H1 (cell line): Measurements from ENCODE around the gene PTTG2. TPM values are rescaled to one million over a fixed set of nuclear protein-coding genes. Genes with fewer than 3 reads are reported as not detected.

Source experiments
- CTCF ChIA-PET: fragments of 300-600 bp; sonication (Branson Sonifier 250); formaldehyde crosslinking; loops from one replicate; lab custom pipeline; 2021; ENCODE audit not compliant: partially characterized antibody; lab: Charles Lee
- POLR2A ChIA-PET: fragments of 300-600 bp; sonication (Branson Sonifier 250); formaldehyde crosslinking; loops from one replicate; lab custom pipeline; 2021; ENCODE audit warnings: inconsistent platforms; ENCODE audit not compliant: partially characterized antibody; lab: Charles Lee
- DNase-seq, 2 experiments: peaks; one replicate each; pipeline versions ENCODE4 v3.0.0 to v3.0.0-alpha.2; 2010 to 2022; ENCODE audit warnings: low spot score in 2 of 2, low read depth in 1 of 2, mixed read lengths in 1 of 2
- FAIRE-seq: peaks from 2 replicates; lab custom pipeline; 2011; peaks lifted over from hg19 to GRCh38; lab: Jason Lieb, UNC
- H2AFZ ChIP-seq: 2 replicates; pipeline ENCODE4 v1.8.1; 2012; ENCODE audit warnings: low read length, inconsistent platforms
- H2AK5ac ChIP-seq: 2 replicates; pipeline ENCODE4 v1.6.1; 2013; ENCODE audit warnings: low read depth, low read length
- H2BK120ac ChIP-seq: replicated peaks from 2 replicates; pipeline ENCODE3; 2013; ENCODE audit warnings: low read depth, low read length, inconsistent platforms
- H2BK12ac ChIP-seq: 2 replicates; pipeline ENCODE4 v1.6.1; 2013; ENCODE audit warnings: low read depth, low read length
- H2BK15ac ChIP-seq: 2 replicates; pipeline ENCODE4 v1.6.1; 2013; ENCODE audit warnings: low read length
- H2BK20ac ChIP-seq: 2 replicates; pipeline ENCODE4 v1.6.1; 2013; ENCODE audit warnings: low read length
- H2BK5ac ChIP-seq: 2 replicates; pipeline ENCODE4 v1.6.1; 2013; ENCODE audit warnings: low read depth, low read length
- H3K14ac ChIP-seq: 2 replicates; pipeline ENCODE4 v1.6.1; 2013; ENCODE audit warnings: inconsistent platforms; ENCODE audit not compliant: insufficient read length
- H3K18ac ChIP-seq: 2 replicates; pipeline ENCODE4 v1.6.1; 2013; ENCODE audit warnings: low read length; ENCODE audit errors: extremely low read depth
- H3K23ac ChIP-seq: 2 replicates; pipeline ENCODE4 v1.6.1; 2013; ENCODE audit warnings: inconsistent platforms; ENCODE audit not compliant: insufficient read length
- H3K23me2 ChIP-seq: 2 replicates; pipeline ENCODE4 v1.6.1; 2013; ENCODE audit warnings: low read depth, low read length
- H3K27ac ChIP-seq: 2 replicates; pipeline ENCODE4 v1.6.1; 2011; ENCODE audit warnings: low read depth, low read length, inconsistent platforms
- H3K27me3 ChIP-seq, 4 experiments: replicated peaks in 1 of 4; 1 replicate in 1 of 4; 2 replicates in 3 of 4; pipeline versions ENCODE4 v1.6.1 to v1.8.1; 2011 to 2013; ENCODE audit warnings: low read length in 3 of 4, mild to moderate bottlenecking in 3 of 4, inconsistent platforms in 2 of 4, mixed read lengths in 2 of 4, moderate library complexity in 1 of 4; ENCODE audit not compliant: control insufficient read depth in 3 of 4, insufficient read depth in 3 of 4; ENCODE audit errors: extremely low read depth in 1 of 4
- H3K36me3 ChIP-seq, 4 experiments: 2 replicates each; pipeline versions ENCODE4 v1.6.1 to v1.8.1; 2011 to 2013; ENCODE audit warnings: mild to moderate bottlenecking in 4 of 4, low read length in 3 of 4, moderate library complexity in 2 of 4, control low read depth in 1 of 4, inconsistent platforms in 1 of 4; ENCODE audit not compliant: insufficient read depth in 4 of 4, control insufficient read depth in 2 of 4
- H3K4ac ChIP-seq: replicated peaks from 2 replicates; pipeline ENCODE3; 2013; ENCODE audit warnings: low read length, low read depth, mixed read lengths, inconsistent platforms; ENCODE audit not compliant: insufficient read length
- H3K4me1 ChIP-seq, 4 experiments: replicated peaks in 1 of 4; 1 replicate in 1 of 4; 2 replicates in 3 of 4; pipeline versions ENCODE4 v1.6.1 to v1.8.1; 2011 to 2013; ENCODE audit warnings: low read length in 3 of 4, inconsistent platforms in 2 of 4, mixed read lengths in 1 of 4; ENCODE audit not compliant: insufficient read depth in 4 of 4, control insufficient read depth in 3 of 4
- H3K4me2 ChIP-seq, 2 experiments: 2 replicates each; pipeline versions ENCODE4 v1.6.1 to v1.8.1; 2011 to 2013; ENCODE audit warnings: low read depth in 2 of 2, low read length in 2 of 2, control low read depth in 1 of 2, inconsistent platforms in 1 of 2, mild to moderate bottlenecking in 1 of 2; ENCODE audit not compliant: insufficient read depth in 1 of 2
- H3K4me3 ChIP-seq, 4 experiments: fragments of 200-600, 300-600 bp in 1 of 4; sonication (generic), shearing (Covaris generic), sonication (Bioruptor Twin) in 1 of 4; 2 replicates each; pipeline versions ENCODE4 v1.5.1 to v1.8.1; 2011 to 2016; ENCODE audit warnings: low read length in 4 of 4, low read depth in 3 of 4, control low read depth in 2 of 4, inconsistent platforms in 2 of 4, mild to moderate bottlenecking in 2 of 4, mixed read lengths in 1 of 4, moderate library complexity in 1 of 4; ENCODE audit not compliant: insufficient read depth in 2 of 4; ENCODE audit errors: extremely low read depth in 1 of 4
- H3K56ac ChIP-seq: replicated peaks from 2 replicates; pipeline ENCODE3; 2013; ENCODE audit warnings: low read depth, mild to moderate bottlenecking, mixed read lengths, low read length, inconsistent platforms; ENCODE audit not compliant: insufficient read length
- H3K79me1 ChIP-seq: 2 replicates; pipeline ENCODE4 v1.6.1; 2013; ENCODE audit warnings: low read depth, low read length, control low read depth
- H3K79me2 ChIP-seq, 2 experiments: 2 replicates each; pipeline versions ENCODE4 v1.6.1 to v1.8.1; 2012 to 2013; ENCODE audit warnings: low read length in 2 of 2, mild to moderate bottlenecking in 2 of 2, inconsistent platforms in 1 of 2; ENCODE audit not compliant: insufficient read depth in 2 of 2, control insufficient read depth in 1 of 2
- H3K9ac ChIP-seq, 4 experiments: replicated peaks in 1 of 4; 1 replicate in 1 of 4; 2 replicates in 3 of 4; pipeline versions ENCODE4 v1.6.1 to v1.8.1; 2011 to 2013; ENCODE audit warnings: low read depth in 3 of 4, low read length in 3 of 4, control low read depth in 2 of 4, mild to moderate bottlenecking in 2 of 4, moderate library complexity in 2 of 4, inconsistent platforms in 1 of 4; ENCODE audit errors: extremely low read depth in 1 of 4
- H3K9me3 ChIP-seq, 2 experiments: 2 replicates each; pipeline versions ENCODE4 v1.6.1 to v1.8.1; 2012 to 2013; ENCODE audit warnings: mild to moderate bottlenecking in 2 of 2, moderate library complexity in 2 of 2, control low read depth in 1 of 2, inconsistent platforms in 1 of 2, low read depth in 1 of 2, low read length in 1 of 2, mixed read lengths in 1 of 2; ENCODE audit not compliant: insufficient read depth in 2 of 2
- H4K20me1 ChIP-seq, 2 experiments: replicated peaks in 1 of 2; 2 replicates each; pipeline versions ENCODE3 to v1.8.1; 2011 to 2013; ENCODE audit warnings: inconsistent platforms in 2 of 2, low read length in 2 of 2, mild to moderate bottlenecking in 1 of 2; ENCODE audit not compliant: insufficient read depth in 2 of 2, control insufficient read depth in 1 of 2
- H4K5ac ChIP-seq: 2 replicates; pipeline ENCODE4 v1.6.1; 2013; ENCODE audit warnings: low read length, low read depth, mixed read lengths, inconsistent platforms; ENCODE audit not compliant: insufficient read length
- H4K8ac ChIP-seq: 2 replicates; pipeline ENCODE4 v1.8.0; 2013; ENCODE audit warnings: mild to moderate bottlenecking, moderate library complexity, low read length, inconsistent platforms; ENCODE audit not compliant: insufficient read depth; ENCODE audit errors: extremely low read depth
- H4K91ac ChIP-seq: replicated peaks from 2 replicates; pipeline ENCODE3; 2013; ENCODE audit warnings: low read length, mixed read lengths, inconsistent platforms; ENCODE audit not compliant: insufficient read length
- BRCA1 ChIP-seq: IDR thresholded peaks from 2 replicates; pipeline ENCODE4 v1.6.1; 2012; ENCODE audit warnings: low read depth, low read length, improper control_type of control experiment
- CBX5 ChIP-seq: fragments of 300-800, 300-1000 bp; sonication (generic); IDR thresholded peaks from 2 replicates; pipeline ENCODE4 v1.7.1; 2016; ENCODE audit warnings: antibody characterized with exemption, low read length, low read depth
- CTBP2 ChIP-seq: IDR thresholded peaks from 2 replicates; pipeline ENCODE4 v1.7.0; 2011; ENCODE audit warnings: borderline replicate concordance, mild to moderate bottlenecking, moderate library complexity, mixed read lengths, low read length; ENCODE audit not compliant: insufficient read depth, insufficient read length
- EZH2 ChIP-seq: fragments of 200-600 bp; sonication (generic); IDR thresholded peaks from 2 replicates; pipeline ENCODE4 v1.7.1; 2012; ENCODE audit warnings: low read depth, mild to moderate bottlenecking, moderate library complexity, low read length, inconsistent platforms; ENCODE audit not compliant: severe bottlenecking
- KDM5A ChIP-seq: fragments of 200-600 bp; IDR thresholded peaks from 2 replicates; pipeline ENCODE4 v1.7.1; 2012; ENCODE audit warnings: mild to moderate bottlenecking, low read length, inconsistent platforms, mixed read lengths
- NRF1 ChIP-seq: IDR thresholded peaks from 2 replicates; pipeline ENCODE4 v1.6.1; 2011; ENCODE audit warnings: mild to moderate bottlenecking, low read depth, low read length, improper control_type of control experiment
- RAD21 ChIP-seq, 2 experiments: IDR thresholded peaks in 1 of 2; conservative IDR thresholded peaks in 1 of 2; 2 replicates each; pipeline ENCODE4 v1.6.1; 2011; ENCODE audit warnings: low read depth in 2 of 2, low read length in 2 of 2, improper control_type of control experiment in 1 of 2, inconsistent platforms in 1 of 2, mild to moderate bottlenecking in 1 of 2, moderate library complexity in 1 of 2
- TBP ChIP-seq: IDR thresholded peaks from 2 replicates; pipeline ENCODE4 v1.6.1; 2011; ENCODE audit warnings: low read depth, low read length, improper control_type of control experiment
- WGBS, 2 experiments: shearing (Covaris generic) in 1 of 2; methylation state at CpG; one replicate each; pipeline versions ENCODE4 v1.1.6 to v1.1.7; 2013 to 2015; ENCODE audit warnings: low lambda C conversion rate in 2 of 2, mixed read lengths in 2 of 2, inconsistent platforms in 1 of 2, low coverage in 1 of 2, missing lambda C conversion rate in 1 of 2; ENCODE audit not compliant: insufficient replicate concordance in 2 of 2, insufficient coverage in 1 of 2, insufficient read length in 1 of 2; ENCODE audit errors: extremely low coverage in 1 of 2, missing lambda C conversion rate in 1 of 2; 5-methylcytosine and 5-hydroxymethylcytosine counted together
- polyA plus RNA-seq, 7 experiments: library from polyadenylated mRNA; depleted of rRNA in 3 of 7; stranded (reverse) in 5 of 7; unstranded in 2 of 7; fragments of >200 nt in 5 of 7; fragments of 200-250 nt in 2 of 7; gene quantifications; 1 replicate in 5 of 7; 2 replicates in 1 of 7; 4 replicates in 1 of 7; pipeline versions ENCODE4 v1.2.1 to v1.2.3, GENCODE V29; 2011 to 2013; ENCODE audit warnings: missing spikeins in 2 of 7, mixed read lengths in 2 of 7
- total RNA-seq: library from RNA; stranded (reverse); fragmentation: NEBNext Ultra II Directional; extraction: Animal tissue kit (Norgen Biotek cat#: 25700); gene quantifications from 2 replicates; pipeline ENCODE4 v1.2.1, GENCODE V29; 2021
- TF ChIP-seq, protein P1 (sequence below), 3 experiments: IDR thresholded peaks; 1 replicate in 2 of 3; 2 replicates in 1 of 3; pipeline versions ENCODE4 v1.5.1 to v1.6.1; 2011; ENCODE audit warnings: low read length in 3 of 3, mild to moderate bottlenecking in 3 of 3, inconsistent platforms in 2 of 3, low read depth in 1 of 3, moderate library complexity in 1 of 3; ENCODE audit not compliant: insufficient read depth in 1 of 3; ENCODE audit errors: control extremely low read depth in 1 of 3

Gene PTTG2
- total and polyA plus RNA-seq, 2 of the 8 experiments (the other 6 are each of a cell fraction or from before 2014, with no cell fraction given) = not detected

- H2BK120ac ChIP-seq = no peak overlapping the region
- no peak overlapping the region for H4K8ac ChIP-seq
- H2BK20ac ChIP-seq = no peak overlapping the region
- H4K91ac ChIP-seq = no peak overlapping the region
- no peaks in the 10 kb centered on the region for H3K23me2 ChIP-seq
- H3K36me3 ChIP-seq = no peaks in the 10 kb centered on the region
- H3K18ac ChIP-seq = no peak overlapping the region
- H3K79me1 ChIP-seq = peaks cover 13% of the 10 kb centered on the region
- H3K4me2 ChIP-seq = no peak overlapping the region
- H3K4me1 ChIP-seq = peaks cover 6 to 21% (median 13%) of the 10 kb centered on the region in 4 experiments; a peak in 5 of 7 replicates
- H3K9me3 ChIP-seq = no peaks in the 10 kb centered on the region
- DNase-seq (no peak), FAIRE-seq (no peak)
- H4K5ac ChIP-seq = no peak overlapping the region
- no peak overlapping the region for H2BK15ac ChIP-seq
- H3K79me2 ChIP-seq = peaks cover 3 to 59% of the 10 kb centered on the region in 2 experiments
- no peak overlapping the region for H3K23ac ChIP-seq
- no peak overlapping the region for H2AFZ ChIP-seq
- no peak overlapping the region for H3K14ac ChIP-seq
- 68% methylated on average over 5 of the region's 5 CpGs; no CpG with 5 or more reads in 1 of the 2 experiments for WGBS, 2 experiments
- no peaks in the 10 kb centered on the region for H4K20me1 ChIP-seq
- no peak overlapping the region for H3K56ac ChIP-seq
- H3K4me3 ChIP-seq = no peak overlapping the region
- no peaks in the 10 kb centered on the region for H3K27me3 ChIP-seq
- no peak overlapping the region for H3K9ac ChIP-seq
- H3K27ac ChIP-seq = no peak overlapping the region
- CTCF ChIA-PET = interaction anchor here (1.1 kb wide), 1 partner anchor 63 kb away, joined by 3 read pairs; no protein-coding TSS in a partner anchor
- POLR2A ChIA-PET = interaction anchor here (1.0 to 1.2 kb wide), 2 partner anchors 10 to 39 kb away, joined by 3 read pairs; no protein-coding TSS in a partner anchor
- H3K4ac ChIP-seq = no peak overlapping the region
- no peak overlapping the region for H2AK5ac ChIP-seq
- no peak overlapping the region; the same call in 1 of the 2 replicates for H2BK12ac ChIP-seq
- no peak overlapping the region for H2BK5ac ChIP-seq
- no peak for TF ChIP-seq BRCA1
- TF ChIP-seq, protein P1, sequence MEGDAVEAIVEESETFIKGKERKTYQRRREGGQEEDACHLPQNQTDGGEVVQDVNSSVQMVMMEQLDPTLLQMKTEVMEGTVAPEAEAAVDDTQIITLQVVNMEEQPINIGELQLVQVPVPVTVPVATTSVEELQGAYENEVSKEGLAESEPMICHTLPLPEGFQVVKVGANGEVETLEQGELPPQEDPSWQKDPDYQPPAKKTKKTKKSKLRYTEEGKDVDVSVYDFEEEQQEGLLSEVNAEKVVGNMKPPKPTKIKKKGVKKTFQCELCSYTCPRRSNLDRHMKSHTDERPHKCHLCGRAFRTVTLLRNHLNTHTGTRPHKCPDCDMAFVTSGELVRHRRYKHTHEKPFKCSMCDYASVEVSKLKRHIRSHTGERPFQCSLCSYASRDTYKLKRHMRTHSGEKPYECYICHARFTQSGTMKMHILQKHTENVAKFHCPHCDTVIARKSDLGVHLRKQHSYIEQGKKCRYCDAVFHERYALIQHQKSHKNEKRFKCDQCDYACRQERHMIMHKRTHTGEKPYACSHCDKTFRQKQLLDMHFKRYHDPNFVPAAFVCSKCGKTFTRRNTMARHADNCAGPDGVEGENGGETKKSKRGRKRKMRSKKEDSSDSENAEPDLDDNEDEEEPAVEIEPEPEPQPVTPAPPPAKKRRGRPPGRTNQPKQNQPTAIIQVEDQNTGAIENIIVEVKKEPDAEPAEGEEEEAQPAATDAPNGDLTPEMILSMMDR (IDR thresholded peaks at IDR 0.05; ENCODE audit: control extremely low read depth in 1 of 3, insufficient read depth in 1 of 3, low read depth in 1 of 3, low read length in 3 of 3) = no peak
- TF ChIP-seq NRF1 = no peak
- no peak for TF ChIP-seq CBX5
- no peak for TF ChIP-seq TBP
- TF ChIP-seq CTBP2 = no peak
- no peak for TF ChIP-seq KDM5A
- no peak for TF ChIP-seq RAD21 (IDR thresholded peaks at IDR 0.05 in 1 of 2, conservative IDR thresholded peaks at IDR 0.05 in 1 of 2; ENCODE audit: low read depth in 2 of 2, low read length in 2 of 2)
- no peak for TF ChIP-seq EZH2
Measured at GRCh38 chr4:38007645-38008044, 47.4 kb downstream of the PTTG2 start.
